Endothelial cell of umbilical vein (primary cell): ENCODE data around the gene SPRED1. TPM values are rescaled to one million over a fixed set of nuclear protein-coding genes. Genes with fewer than 3 reads are reported as not detected.

ENCODE experiments used
- BruUV-seq: library from RNA; stranded (reverse); fragments of 400-500 nt; replicated peaks from 2 replicates; lab custom pipeline; 2021; lab: Mats Ljungman, UMichigan
- CTCF ChIA-PET: fragments of 300-600, 350-600 bp; sonication (Branson Sonifier 250); formaldehyde crosslinking; loops from one replicate; lab custom pipeline; 2021; ENCODE audit warnings: antibody characterized with exemption, inconsistent platforms; lab: Charles Lee
- POLR2A ChIA-PET: fragments of 300-600, 350-600 bp; sonication (Branson Sonifier 250); formaldehyde crosslinking; loops from one replicate; lab custom pipeline; 2021; ENCODE audit warnings: antibody characterized with exemption, inconsistent platforms; lab: Charles Lee
- DNase-seq: peaks from one replicate; pipeline ENCODE4 v3.0.0-alpha.2; 2011; ENCODE audit warnings: low read depth, low spot score
- FAIRE-seq: peaks from 2 replicates; lab custom pipeline; 2011; peaks lifted over from hg19 to GRCh38; lab: Jason Lieb, UNC
- H2AFZ ChIP-seq: 2 replicates; pipeline ENCODE4 v1.6.0; 2012; ENCODE audit warnings: low read depth, low read length, control low read depth, inconsistent platforms
- H3K27ac ChIP-seq: 2 replicates; pipeline ENCODE4 v1.5.1; 2011; ENCODE audit warnings: low read depth, mild to moderate bottlenecking, control low read depth, low read length, moderate library complexity; ENCODE audit not compliant: insufficient read depth
- H3K27me3 ChIP-seq, 2 experiments: 2 replicates each; pipeline versions ENCODE4 v1.6.0 to v1.6.1; 2011; ENCODE audit warnings: low read length in 2 of 2, mixed read lengths in 1 of 2; ENCODE audit not compliant: control insufficient read depth in 2 of 2, insufficient read depth in 2 of 2
- H3K36me3 ChIP-seq, 2 experiments: 2 replicates in 1 of 2; 3 replicates in 1 of 2; pipeline ENCODE4 v1.5.1; 2011; ENCODE audit warnings: low read length in 2 of 2, mild to moderate bottlenecking in 1 of 2, moderate library complexity in 1 of 2; ENCODE audit not compliant: control insufficient read depth in 2 of 2, insufficient read depth in 2 of 2; ENCODE audit errors: extremely low read depth in 1 of 2
- H3K4me1 ChIP-seq: 3 replicates; pipeline ENCODE4 v1.5.1; 2011; ENCODE audit warnings: mild to moderate bottlenecking, low read length; ENCODE audit not compliant: control insufficient read depth, insufficient read depth; ENCODE audit errors: extremely low read depth
- H3K4me2 ChIP-seq: 2 replicates; pipeline ENCODE4 v1.6.1; 2011; ENCODE audit warnings: low read length, control low read depth, mixed read lengths; ENCODE audit not compliant: insufficient read depth
- H3K4me3 ChIP-seq, 3 experiments: fragments of 200-600 bp in 1 of 3; sonication (generic), shearing (Covaris generic) in 1 of 3; replicated peaks in 1 of 3; 2 replicates each; pipeline ENCODE4 v1.5.1; 2011 to 2016; ENCODE audit warnings: control low read depth in 3 of 3, low read length in 3 of 3, mild to moderate bottlenecking in 2 of 3, inconsistent platforms in 1 of 3, low read depth in 1 of 3, moderate library complexity in 1 of 3; ENCODE audit not compliant: insufficient read depth in 1 of 3
- H3K79me2 ChIP-seq: 2 replicates; pipeline ENCODE4 v1.6.0; 2012; ENCODE audit warnings: low read length, inconsistent platforms; ENCODE audit not compliant: control insufficient read depth, insufficient read depth
- H3K9ac ChIP-seq: replicated peaks from 2 replicates; pipeline ENCODE3; 2011; ENCODE audit warnings: low read length, control low read depth; ENCODE audit not compliant: insufficient read depth; ENCODE audit errors: extremely low read depth
- H3K9me1 ChIP-seq: replicated peaks from 3 replicates; pipeline ENCODE4 v1.6.0; 2011; ENCODE audit warnings: mild to moderate bottlenecking, low read length; ENCODE audit not compliant: control insufficient read depth, insufficient read depth; ENCODE audit errors: extremely low read depth
- H3K9me3 ChIP-seq: replicated peaks from 2 replicates; pipeline ENCODE4 v1.5.1; 2012; ENCODE audit warnings: low read length, inconsistent platforms; ENCODE audit not compliant: control insufficient read depth, insufficient read depth
- H4K20me1 ChIP-seq: replicated peaks from 2 replicates; pipeline ENCODE3; 2011; ENCODE audit warnings: mild to moderate bottlenecking, low read length; ENCODE audit not compliant: control insufficient read depth, insufficient read depth; ENCODE audit errors: extremely low read depth
- EZH2 ChIP-seq: IDR thresholded peaks from 2 replicates; pipeline ENCODE4 v1.6.1; 2012; ENCODE audit warnings: borderline replicate concordance, low read depth, mild to moderate bottlenecking, moderate library complexity, low read length, inconsistent platforms; ENCODE audit not compliant: severe bottlenecking
- FOS ChIP-seq: IDR thresholded peaks from 2 replicates; pipeline ENCODE4 v1.6.1; 2011; ENCODE audit warnings: mild to moderate bottlenecking, low read length, moderate library complexity, borderline replicate concordance; ENCODE audit not compliant: insufficient read depth
- GATA2 ChIP-seq: IDR thresholded peaks from 2 replicates; pipeline ENCODE4 v1.7.0; 2011; ENCODE audit warnings: low read depth, mild to moderate bottlenecking, moderate library complexity, mixed read lengths, low read length; ENCODE audit not compliant: insufficient read length, insufficient read depth
- JUN ChIP-seq: IDR thresholded peaks from 2 replicates; pipeline ENCODE4 v1.6.1; 2011; ENCODE audit warnings: borderline replicate concordance, low read depth; ENCODE audit not compliant: insufficient read length, insufficient read depth
- MAX ChIP-seq: IDR thresholded peaks from 2 replicates; pipeline ENCODE4 v1.6.1; 2011; ENCODE audit not compliant: insufficient read depth, insufficient read length
- MYC ChIP-seq: IDR thresholded peaks from one replicate; pipeline ENCODE4 v1.6.1; 2011; ENCODE audit warnings: mild to moderate bottlenecking, low read depth, low read length
- POLR2A ChIP-seq: IDR thresholded peaks from 2 replicates; pipeline ENCODE4 v1.6.1; 2012; ENCODE audit warnings: low read depth, mild to moderate bottlenecking, control low read depth, low read length
- POLR2AphosphoS5 ChIP-seq: IDR thresholded peaks from 2 replicates; pipeline ENCODE4 v1.6.1; 2012; ENCODE audit warnings: low read depth, mild to moderate bottlenecking, control low read depth, low read length, moderate library complexity; ENCODE audit not compliant: insufficient read depth
- dilution Hi-C: fragments of 300-500 bp; cut with MboI; formaldehyde crosslinking; loops from one replicate; pipeline ENCODE4 v1.15.0; 2019; ENCODE audit warnings: low sequenced_read_pairs; ENCODE audit not compliant: extremely low pct_ligation_motif_present
- intact Hi-C: fragments of 100-400 bp; cut with micrococcal nuclease; formaldehyde crosslinking; loops from one replicate; pipeline ENCODE4 v1.10.0; 2022
- polyA plus RNA-seq, 4 experiments: library from polyadenylated mRNA; depleted of rRNA in 3 of 4; stranded (reverse) in 3 of 4; unstranded in 1 of 4; fragments of >200 nt; gene quantifications; 2 replicates each; pipeline versions ENCODE4 v1.2.1 to v1.2.3, GENCODE V29; 2011 to 2012; ENCODE audit warnings: missing spikeins in 1 of 4
- total RNA-seq: library from RNA; stranded (reverse); gene quantifications from 2 replicates; pipeline ENCODE4 v1.2.3, GENCODE V29; 2021
- TF ChIP-seq, protein P1 (sequence below), 2 donors: IDR thresholded peaks; 1 replicate in 1 of 2; 2 replicates in 1 of 2; pipeline ENCODE4 v1.5.1; 2011; ENCODE audit warnings: low read length in 2 of 2, mild to moderate bottlenecking in 2 of 2, moderate library complexity in 2 of 2, control low read depth in 1 of 2, inconsistent platforms in 1 of 2, low read depth in 1 of 2; ENCODE audit not compliant: insufficient read depth in 1 of 2; ENCODE audit errors: extremely low read depth in 1 of 2

The SPRED1 gene
- total and polyA plus RNA-seq, 2 donors (not counting 3 experiments of a cell fraction or from before 2014, with no cell fraction given) = 1.3 to 10.7 TPM

DNA sequence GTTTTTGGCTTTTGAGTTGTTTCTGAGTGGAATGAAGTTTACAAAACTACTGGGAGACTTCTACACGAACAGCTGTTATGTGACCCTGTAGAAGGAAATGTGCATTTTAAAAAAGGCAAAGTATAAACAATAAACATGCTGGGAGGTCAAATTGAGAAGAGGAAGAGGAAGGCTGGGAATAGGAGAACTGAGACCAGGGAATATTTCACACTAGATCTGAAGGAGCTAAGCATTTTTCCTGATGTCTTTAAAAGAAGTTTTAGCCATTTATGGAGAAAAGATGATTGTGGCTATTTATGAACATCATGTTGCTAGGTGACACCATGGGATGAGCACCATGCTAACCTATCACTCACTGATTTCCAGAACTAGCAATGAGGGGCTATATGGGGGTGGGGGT lies 125.0 kb downstream of the SPRED1 start:
- intact Hi-C loops = no loop called here
- H3K27ac ChIP-seq = no peak overlapping the region
- TF ChIP-seq POLR2A = no peak
- TF ChIP-seq POLR2AphosphoS5 = no peak
- TF ChIP-seq, protein P1, sequence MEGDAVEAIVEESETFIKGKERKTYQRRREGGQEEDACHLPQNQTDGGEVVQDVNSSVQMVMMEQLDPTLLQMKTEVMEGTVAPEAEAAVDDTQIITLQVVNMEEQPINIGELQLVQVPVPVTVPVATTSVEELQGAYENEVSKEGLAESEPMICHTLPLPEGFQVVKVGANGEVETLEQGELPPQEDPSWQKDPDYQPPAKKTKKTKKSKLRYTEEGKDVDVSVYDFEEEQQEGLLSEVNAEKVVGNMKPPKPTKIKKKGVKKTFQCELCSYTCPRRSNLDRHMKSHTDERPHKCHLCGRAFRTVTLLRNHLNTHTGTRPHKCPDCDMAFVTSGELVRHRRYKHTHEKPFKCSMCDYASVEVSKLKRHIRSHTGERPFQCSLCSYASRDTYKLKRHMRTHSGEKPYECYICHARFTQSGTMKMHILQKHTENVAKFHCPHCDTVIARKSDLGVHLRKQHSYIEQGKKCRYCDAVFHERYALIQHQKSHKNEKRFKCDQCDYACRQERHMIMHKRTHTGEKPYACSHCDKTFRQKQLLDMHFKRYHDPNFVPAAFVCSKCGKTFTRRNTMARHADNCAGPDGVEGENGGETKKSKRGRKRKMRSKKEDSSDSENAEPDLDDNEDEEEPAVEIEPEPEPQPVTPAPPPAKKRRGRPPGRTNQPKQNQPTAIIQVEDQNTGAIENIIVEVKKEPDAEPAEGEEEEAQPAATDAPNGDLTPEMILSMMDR (IDR thresholded peaks at IDR 0.05; ENCODE audit: extremely low read depth in 1 of 2, insufficient read depth in 1 of 2, low read depth in 1 of 2, low read length in 2 of 2) = no peak
- TF ChIP-seq GATA2 = no peak
- TF ChIP-seq JUN = no peak
- no peak for TF ChIP-seq EZH2
- no peak for TF ChIP-seq FOS
- TF ChIP-seq MYC = no peak
- TF ChIP-seq MAX = no peak
- CTCF ChIA-PET = interaction anchor here (1.0 to 1.7 kb wide), 7 partner anchors 10 to 382 kb away, joined by 3 to 9 read pairs (median 4); no protein-coding TSS in a partner anchor
- POLR2A ChIA-PET = no interaction called here
- FAIRE-seq = no peak
- H3K79me2 ChIP-seq = no peaks in the 10 kb centered on the region
- no peak overlapping the region for H3K4me3 ChIP-seq
- peak; percentile 39 for DNase-seq
- no TSS peak for BruUV-seq
- H3K4me1 ChIP-seq = peaks cover 19% of the 10 kb centered on the region
- no peaks in the 10 kb centered on the region for H3K36me3 ChIP-seq
- H4K20me1 ChIP-seq = no peaks in the 10 kb centered on the region
- H2AFZ ChIP-seq = peak overlapping the region; percentile 52
- peak overlapping the region; percentile 5 for H3K4me2 ChIP-seq
- no peaks in the 10 kb centered on the region for H3K9me1 ChIP-seq
- H3K9ac ChIP-seq = no peak overlapping the region
- no peaks in the 10 kb centered on the region for H3K9me3 ChIP-seq
- peaks cover 0 to 4% of the 10 kb centered on the region in 2 experiments for H3K27me3 ChIP-seq
- dilution Hi-C loops = no loop called here
